GM11168 (cell line): Measurements from ENCODE around the gene APBA1.

ENCODE experiments used
- in situ Hi-C: fragments of 300-500 bp; cut with MboI; formaldehyde crosslinking; loops from one replicate; pipeline ENCODE4 v1.12.0; 2022; ENCODE audit warnings: low sequenced_read_pairs; ENCODE audit not compliant: unreplicated experiment

The APBA1 gene

DNA sequence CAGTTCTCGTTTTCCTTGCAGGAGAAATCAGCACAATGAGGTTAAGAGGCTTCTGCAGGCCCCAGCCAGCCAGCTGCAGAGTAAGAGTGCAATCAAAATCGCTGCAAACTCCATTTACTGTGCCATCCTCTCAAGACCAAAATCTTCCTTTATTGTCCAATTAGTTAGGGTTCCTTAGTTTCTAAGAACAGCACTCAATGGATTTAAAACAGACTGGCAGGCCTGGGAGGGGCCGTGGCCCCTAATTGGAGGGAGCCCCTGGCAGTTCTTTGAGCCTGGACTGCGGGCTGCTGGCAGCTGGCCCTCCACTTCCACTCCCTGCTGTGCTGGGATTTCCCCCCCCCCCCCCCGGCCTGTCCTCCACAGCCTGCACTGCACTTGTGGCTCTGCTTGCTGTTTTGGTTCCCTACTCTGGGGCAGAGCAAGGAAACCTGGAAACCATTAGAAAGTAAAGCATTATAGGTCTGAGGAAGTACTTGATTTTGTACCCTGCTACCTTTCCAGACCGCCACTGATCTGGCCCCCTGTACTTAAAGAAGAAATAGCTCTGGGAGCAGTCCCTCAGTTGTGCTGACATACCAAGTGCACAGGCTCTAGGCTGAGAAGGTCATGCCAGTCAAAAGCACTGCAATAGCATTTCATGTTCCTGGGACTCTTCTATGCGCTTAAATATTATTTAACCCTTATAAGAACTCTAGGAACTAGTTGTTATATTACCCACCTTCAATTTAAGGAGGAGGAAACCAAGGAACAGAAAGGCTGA is 129.0 kb downstream of the APBA1 start:
- in situ Hi-C loops, result loop anchor here (10.0 kb wide), 1 partner anchor 118 kb away; no protein-coding TSS in a partner anchor

DNA sequence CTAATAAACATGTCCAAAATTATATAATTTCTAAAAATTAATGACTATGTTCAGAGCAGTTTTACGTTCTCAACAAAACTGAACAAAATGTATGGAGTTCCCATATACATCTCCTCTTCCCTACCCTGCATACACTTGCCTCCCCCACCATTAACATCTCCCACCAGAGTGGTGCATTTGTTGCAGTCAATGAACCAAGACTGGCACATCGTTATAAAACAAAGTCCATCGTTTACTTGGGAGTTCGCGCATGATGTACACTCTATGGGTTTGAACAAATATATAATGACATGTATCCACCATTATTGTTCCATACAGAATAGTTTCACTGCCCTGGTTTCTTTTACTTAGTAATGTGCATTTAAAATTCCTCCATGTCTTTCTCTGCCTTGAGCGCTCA is 130.1 kb downstream of the APBA1 start:
- in situ Hi-C loops, result loop anchor here (10.0 kb wide), 1 partner anchor 117 kb away; no protein-coding TSS in a partner anchor

DNA sequence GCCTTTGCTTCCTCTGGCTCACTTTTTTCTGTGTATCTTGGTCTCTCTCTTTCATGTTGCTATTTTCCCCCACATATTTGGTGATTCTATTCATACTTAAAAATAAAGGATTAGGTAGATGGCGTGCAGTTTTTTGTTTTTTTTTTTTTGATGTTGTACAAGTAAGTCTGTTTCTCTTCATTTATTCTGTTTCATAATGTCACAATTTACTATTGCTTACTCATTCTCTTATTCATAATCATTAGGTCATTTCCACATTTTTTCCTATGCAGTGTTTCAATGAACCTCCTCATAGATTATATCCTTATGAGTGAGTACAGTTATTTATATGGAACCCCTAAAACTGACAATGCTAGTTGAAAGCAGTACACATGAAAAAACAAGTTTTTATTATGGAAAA is 136.3 kb downstream of the APBA1 start:
- in situ Hi-C loops, result no loop called here

DNA sequence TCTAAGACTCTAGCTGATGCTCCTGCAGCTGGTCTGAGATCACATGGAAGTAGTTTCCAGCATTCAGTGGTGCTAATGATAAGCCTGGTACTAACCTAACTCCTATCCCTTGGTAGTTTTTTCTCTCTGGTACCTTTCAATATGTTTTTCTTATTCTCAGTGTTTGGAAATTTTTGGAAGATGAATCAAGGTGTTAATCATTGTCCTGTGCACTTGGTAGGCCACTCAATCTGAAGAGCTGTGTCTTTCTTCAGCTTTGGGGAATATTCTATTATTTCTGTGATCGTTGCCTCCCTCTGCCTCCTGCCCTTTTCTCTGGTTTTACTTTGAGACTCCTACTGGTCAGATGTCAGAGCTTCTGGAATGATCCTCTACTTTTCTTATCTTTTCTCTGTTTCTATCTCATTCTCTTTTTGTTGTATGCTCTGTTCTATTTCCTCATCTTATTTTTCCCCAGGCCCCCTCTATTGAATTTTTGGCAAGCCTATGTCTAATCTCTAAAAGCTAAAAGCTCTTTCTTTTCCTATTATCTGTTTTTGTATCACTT is 136.8 kb downstream of the APBA1 start:
- in situ Hi-C loops, result no loop called here

DNA sequence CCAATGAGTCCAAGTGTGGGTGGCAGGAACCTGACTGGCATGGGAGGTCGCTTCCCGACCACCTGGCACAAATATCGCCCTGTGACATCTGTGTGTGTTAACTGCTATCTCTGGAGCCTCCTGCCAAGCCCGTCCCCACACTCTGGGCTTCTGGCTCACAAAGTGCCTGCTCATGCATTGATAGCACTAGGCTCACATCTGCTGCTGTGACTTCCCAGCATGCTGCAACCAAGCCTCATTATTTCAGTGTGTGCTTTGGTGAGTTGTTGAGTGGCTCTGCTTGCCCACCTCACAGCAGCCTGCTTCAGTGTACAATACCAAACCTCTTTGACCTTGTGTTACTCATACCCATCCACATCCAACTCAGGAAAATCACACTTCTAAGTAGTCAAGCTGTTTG is 139.8 kb downstream of the APBA1 start:
- in situ Hi-C loops, result no loop called here

DNA sequence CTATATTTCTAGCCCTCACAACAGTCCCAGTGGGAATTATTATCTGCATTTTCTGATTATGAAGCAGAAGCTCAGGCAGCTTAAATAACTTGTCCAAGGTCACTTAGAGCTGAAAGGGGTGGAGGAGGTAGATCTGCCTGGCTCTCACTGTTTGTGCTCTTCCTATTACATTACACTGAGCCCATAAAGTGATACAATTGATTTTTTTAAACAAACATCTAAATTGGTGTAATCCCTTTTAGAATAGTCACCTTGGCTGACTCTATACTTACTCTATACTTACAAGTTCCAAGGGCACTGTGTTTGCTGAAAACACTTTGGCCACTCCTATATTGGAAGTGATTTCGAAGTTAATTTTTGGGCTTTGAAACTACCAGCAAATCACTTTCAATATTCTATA is 144.7 kb downstream of the APBA1 start:
- in situ Hi-C loops, result no loop called here

DNA sequence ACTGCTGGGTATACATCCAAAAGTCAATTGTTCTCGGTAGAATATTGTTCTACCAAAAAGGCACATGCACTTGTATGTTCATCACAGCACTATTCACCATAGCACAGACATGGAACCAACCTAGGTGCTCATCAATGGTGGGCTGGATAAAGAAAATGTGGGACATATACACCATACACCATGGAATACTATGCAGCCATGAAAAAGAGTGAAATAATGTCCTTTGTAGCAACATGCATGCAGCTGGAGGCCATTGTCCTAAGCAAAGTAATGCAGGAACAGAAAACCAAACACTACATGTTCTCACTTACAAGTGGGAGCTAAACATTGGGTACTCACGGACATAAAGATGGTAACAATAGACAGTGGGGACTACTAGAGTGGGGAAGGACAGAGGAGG is 145.5 kb downstream of the APBA1 start:
- in situ Hi-C loops, result no loop called here

DNA sequence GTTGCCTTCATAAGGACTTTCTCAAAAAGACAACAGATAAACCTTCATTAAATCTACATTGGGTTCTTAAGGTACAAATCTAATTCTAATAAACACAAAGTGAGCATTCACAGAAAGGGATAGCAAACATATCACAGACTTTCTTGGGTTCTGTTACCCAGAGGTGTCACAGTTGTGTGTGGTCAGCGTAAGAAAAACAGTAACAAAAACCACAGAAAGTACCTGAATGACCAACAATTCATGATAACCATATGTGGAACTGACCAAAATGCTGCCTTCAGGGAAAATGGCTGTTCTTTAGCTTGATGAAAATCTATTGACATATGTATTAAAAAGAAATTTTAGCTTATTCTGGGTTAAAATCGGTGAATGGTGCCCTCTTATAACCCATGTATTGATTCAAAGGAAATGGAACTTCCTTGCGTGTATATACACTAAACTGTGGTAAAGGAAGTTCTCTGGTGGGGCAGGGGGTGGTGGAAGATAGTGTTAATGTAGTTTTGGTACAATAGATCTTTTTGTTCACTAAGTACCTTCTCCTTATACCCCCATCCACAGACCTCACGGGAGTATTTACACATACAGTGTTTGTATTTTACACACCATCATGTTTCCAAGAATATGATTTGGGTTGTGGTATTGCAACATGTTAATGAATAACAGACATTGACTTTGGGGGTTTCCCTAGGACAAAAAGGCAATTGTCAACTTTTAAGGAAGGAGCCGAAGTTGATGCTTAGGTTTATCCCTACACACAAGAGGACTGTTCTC is 152.5 kb downstream of the APBA1 start:
- in situ Hi-C loops, result no loop called here

DNA sequence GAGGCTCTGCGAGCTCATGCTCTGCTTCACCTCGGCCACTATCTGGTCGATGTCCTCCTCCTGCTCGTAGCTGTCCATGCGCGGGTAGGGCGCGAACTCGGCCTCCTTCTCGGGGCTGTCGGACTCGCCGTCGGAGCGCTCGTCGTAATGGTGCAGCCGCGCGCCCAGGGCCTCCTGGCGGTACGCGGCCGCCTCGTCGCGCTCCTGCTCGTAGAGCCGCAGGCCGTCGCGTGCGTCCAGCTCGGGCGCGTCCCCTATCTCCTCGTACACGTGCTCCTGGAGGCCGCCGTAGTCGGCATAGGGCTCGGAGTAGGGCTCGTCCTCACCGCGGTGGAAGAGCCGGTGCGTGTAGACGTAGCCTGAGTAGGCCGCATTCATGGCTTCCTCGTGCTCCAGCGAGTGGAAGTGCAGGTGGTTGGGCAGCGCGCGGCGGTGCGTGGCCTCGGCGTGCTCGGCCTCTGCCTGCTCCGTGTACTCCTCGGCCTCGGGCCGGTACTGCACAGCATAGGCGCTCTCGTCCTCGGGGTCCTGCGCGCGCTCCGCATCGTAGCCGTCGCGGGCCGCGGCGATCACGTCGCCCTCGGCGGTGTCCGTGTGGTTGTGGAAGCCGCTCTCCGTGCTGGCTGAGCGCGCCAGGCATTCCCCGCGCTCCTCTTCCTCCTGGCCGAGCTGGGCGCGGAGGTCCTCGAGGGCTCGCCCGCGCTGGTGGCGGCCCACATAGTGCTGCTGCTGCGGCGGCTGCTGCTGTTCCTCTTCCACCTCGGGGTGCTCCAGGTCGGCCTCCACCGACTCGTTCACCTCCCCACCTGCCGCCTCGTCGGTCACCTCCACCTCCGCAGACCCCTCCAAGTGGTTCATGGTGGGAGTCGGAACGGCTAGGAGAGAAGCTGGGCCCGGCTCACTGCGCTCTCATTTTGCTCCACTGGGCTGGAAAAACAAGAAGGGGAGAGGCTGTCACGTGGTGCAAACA is 155.5 kb downstream of the APBA1 start:
- in situ Hi-C loops, result no loop called here

DNA sequence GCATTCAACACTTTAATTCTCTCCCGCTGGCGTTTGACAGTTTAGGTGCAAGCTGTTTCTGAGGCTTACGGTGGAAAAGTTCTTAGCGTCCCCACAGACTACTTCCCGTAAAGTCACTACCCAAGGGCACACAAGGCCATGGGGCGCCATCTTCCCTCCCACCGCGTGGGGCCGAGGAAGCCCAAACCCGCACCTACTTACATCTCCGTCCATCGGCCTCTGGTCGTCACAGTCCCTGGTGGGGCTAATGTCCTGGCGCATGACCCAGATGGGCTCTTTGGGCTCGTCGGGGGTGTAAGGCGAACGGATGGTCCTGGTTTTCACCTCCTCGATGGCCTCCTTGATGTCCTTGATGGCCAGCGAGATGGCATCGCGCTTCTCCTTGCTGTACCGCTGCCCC is 156.4 kb downstream of the APBA1 start:
- in situ Hi-C loops, result no loop called here

DNA sequence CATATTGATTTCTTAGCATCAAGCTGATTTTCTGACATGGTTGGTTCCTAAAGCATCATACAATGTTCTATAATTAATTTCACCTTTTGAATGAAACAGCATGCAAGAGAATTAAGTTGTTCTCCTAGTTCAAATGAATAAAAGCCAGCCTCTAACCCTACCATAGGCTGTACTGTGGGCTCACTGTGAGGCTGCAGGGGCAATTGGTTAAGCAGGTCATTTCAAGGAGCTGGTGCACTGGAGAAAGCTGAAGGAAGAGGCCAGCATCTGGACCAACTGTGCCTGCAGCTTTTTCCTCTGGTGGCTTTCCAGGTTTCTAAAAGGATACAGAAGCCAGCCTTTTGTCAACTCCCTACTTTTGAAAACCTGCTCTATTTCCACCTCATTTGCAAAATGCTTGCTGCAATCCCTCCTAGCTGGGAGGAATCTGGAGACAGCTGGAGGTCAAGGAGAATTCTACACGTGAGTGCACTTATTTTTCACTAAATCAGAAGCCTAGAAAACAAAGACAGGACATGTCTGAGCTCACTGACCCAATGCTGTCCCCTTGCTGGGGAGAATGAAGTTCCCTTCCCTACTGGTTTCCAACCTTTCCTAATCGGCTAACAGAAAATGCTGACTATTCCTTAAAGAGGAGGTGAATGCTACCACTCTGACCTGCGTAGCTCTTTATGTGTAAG is 158.9 kb downstream of the APBA1 start:
- in situ Hi-C loops, result no loop called here

DNA sequence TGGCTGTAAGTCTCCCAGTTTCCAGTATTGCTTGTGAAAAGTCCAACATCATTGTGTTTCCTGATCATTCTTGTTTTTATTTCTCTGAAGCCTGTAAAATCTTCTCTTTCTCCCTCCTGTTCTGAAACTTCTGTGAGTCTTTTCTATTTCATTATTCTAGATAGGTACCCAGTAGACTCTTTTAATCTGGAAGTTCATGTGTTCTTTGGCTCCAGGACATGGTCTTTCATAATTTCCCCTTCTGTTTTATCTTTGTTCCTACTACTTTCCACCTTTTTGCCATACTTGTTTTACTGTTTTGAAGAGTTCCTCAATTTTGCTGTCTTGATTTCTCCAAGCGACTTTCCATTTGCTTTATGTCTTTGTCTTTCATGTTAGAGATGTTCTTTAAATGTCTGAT is 168.1 kb downstream of the APBA1 start:
- in situ Hi-C loops, result no loop called here

DNA sequence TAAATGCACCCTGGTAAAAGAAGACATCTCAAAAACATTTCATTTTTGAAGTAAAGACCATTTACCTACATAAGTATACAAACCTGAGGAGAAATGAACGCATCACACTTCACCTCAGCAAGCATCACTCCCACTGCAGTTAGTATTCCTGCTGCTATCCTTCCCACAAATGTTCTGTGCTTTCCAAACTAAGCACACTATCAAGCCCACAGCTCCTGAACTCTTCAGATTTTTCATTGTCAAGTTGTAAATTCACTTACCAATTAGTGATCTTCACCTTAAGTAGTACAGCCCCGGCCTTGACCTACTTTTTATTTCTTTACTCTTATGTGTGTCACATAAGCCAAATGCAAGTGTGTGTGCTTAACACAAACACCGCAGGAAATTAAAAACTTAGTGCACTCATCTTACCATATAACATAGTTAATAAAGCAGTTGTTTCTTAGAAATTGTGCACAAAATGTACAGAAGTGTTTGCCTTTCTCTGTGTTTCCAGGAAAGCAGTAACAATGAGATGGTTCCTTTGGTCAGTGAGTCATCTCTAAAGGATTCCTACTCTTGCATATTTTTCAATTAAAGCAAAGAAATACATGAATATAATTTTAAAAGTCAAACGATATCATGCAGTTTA is 169.4 kb downstream of the APBA1 start:
- in situ Hi-C loops, result no loop called here

DNA sequence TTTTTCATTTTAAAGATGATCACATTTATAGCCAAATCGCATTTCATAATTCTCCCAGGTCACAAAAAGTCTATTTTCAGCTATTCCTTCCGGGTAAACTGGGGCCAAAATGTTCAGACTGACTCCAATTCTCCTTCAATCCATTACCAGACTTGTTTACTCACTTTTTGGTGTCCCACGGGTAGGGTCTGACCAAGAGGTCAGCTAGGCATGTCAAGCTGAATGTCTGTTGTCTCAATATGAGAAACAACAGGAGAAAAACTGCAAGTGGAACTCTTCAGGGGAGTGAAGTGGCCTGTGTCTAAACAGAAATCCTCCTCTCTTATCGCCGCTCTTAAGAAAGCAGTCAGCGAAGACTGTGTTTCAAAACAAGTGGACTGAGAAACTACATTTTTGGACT is 171.3 kb downstream of the APBA1 start:
- in situ Hi-C loops, result no loop called here

DNA sequence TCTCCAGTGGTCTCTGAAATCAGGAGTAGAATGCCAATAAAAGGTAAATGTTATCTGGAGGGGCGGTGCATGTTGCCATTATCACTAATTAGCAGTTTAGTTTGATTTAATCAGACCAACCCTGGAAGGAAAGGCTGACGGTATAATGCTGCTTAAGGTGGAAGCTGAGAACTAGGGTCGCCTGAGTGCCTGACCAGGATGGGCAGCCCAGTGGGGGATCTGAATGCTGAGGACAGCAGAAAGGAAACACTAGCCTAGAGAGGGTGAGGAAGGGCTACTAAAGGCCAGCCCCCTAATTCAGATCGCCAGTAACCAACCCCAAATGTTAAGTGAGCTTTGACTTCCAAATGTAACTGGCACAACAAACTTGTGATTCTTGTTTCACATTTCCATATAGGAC is 172.2 kb downstream of the APBA1 start:
- in situ Hi-C loops, result no loop called here

DNA sequence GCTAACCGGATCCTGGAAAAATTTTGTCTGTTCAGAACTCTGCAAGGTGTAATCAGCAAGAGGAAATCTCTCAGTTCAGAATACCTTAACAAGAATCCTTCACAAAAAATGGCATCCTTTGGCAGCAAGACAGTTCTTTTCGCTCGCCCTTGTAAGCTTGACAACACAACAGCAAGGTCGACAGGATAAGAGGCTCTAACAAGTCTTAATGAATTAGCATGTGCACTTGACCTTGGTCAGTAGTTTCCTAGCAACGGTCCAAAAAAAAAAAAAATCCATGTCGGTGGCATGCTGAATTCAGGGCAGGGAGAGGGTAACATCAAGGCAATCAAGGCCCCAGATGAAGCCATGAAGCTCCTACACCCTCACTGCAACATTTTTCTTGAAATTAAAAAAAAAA is 172.8 kb downstream of the APBA1 start:
- in situ Hi-C loops, result no loop called here

DNA sequence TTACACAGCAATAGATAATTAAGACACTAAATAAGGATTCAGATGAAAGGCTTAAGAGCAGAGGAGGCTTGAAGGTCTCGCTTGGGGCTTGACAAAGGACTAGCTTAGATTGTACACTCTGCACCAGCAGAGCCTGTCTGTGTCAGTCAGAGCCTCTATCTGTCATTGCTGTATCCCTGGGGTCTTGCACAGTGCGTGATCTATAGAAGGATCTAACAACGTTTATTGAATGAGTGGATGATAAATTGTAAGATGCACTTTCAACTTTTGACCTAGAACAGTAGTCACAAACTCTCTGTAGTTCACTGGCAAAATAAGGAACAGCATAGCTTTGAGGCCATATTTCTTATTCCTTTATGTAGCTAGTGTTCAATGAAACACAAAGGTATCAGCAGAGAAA is 173.7 kb downstream of the APBA1 start:
- in situ Hi-C loops, result no loop called here

DNA sequence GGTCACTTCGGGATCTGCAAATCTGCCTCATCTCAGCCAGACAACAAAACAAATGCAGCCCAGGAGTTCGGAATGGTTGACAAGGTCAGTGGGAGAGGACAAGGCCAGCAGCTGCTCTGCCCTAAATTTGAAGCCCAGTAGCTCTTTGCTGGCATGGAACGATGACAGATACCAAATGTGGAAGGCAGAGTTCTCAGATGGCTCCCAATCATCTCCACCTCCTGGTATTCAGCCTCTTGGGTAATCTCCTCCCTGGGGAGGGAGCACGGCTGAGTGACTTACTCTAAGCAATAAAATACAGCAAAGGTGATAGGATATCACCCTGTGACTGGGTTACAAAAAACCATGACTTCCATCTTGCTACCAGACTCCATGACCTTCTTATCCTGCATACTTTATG is 174.4 kb downstream of the APBA1 start:
- in situ Hi-C loops, result no loop called here

DNA sequence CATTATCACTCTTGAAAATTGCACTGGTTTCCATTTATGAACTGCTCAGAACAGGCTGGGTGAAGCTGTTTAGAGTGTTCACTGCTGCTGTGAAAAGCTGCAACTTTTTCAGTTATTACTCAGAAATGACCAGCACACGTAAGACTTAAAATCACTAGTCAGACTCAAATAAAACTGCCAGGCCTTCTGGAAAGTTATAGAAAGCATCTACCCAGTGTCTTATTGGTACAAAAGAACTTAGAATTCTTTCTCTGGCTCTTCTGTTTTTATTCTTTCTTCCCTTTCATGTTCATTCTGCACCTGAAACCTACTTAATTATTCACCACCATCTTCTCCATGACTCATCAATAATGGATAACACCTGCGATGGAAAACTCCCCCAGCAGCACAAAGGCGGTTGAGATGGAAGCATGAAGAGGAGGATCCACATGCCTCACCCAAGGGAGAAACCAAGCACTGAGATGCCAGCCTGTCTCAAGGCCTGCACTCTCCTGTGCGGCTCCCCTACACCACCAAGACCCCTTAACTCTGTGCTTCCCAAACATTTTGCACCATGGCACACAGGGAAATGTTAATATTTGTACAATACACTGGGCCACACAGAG is 175.2 kb downstream of the APBA1 start:
- in situ Hi-C loops, result no loop called here
